ENCODE data around the gene EBF3. TPM values are rescaled to one million over a fixed set of nuclear protein-coding genes. Genes with fewer than 3 reads are reported as not detected.

The EBF3 gene
- total RNA-seq, 1 donor from 2014 or later: 0.15 TPM

DNA sequence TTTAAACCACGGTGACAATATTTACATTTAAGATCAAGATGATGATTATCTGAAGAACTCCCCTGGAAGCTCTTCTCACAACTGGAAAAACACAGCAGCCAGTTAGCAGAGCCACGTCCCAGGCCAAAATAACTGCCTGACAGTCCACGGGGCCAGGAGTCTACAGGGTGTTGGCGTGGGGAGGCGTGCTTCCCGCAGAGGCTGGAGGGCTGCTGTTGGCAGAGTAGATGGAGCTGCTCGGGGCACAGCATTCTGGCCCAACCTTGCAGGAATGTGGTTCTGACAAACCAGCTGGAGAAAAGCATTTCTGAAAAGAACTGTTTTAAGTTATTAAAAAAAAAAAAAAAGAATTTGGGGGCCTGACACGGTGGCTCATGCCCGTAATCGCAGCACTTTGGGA, 177.9 kb downstream of the EBF3 start:
- no peak overlapping the region for H3K4me3 Mint-ChIP-seq
- Histone ChIP-seq H3K4me3 (no peak overlapping the region), H3K9ac (no peak overlapping the region), H3K36me3 (no peaks in the 10 kb centered on the region), H2AFZ (replicated peaks) (no peak overlapping the region), H3K4me1 (no peaks in the 10 kb centered on the region), H3K27me3 (no peaks in the 10 kb centered on the region), H3K9me3 (ENCODE audit: low read depth) (no peaks in the 10 kb centered on the region), H4K20me1 (ENCODE audit: low read depth) (no peaks in the 10 kb centered on the region), H3K4me2 (no peak overlapping the region), H3F3A (ENCODE audit: low read depth) (no peaks in the 10 kb centered on the region), H3K79me2 (ENCODE audit: low read depth) (no peaks in the 10 kb centered on the region), H3K27ac (no peak overlapping the region)
- H3K4me1 Mint-ChIP-seq: no peaks in the 10 kb centered on the region
- DNase-seq (ENCODE audit: low spot score): no peak
- H3K9me3 Mint-ChIP-seq: no peaks in the 10 kb centered on the region
- H3K27ac Mint-ChIP-seq: no peak overlapping the region
- H3K36me3 Mint-ChIP-seq: no peaks in the 10 kb centered on the region
- peaks cover 2% of the 10 kb centered on the region for H3K27me3 Mint-ChIP-seq (ENCODE audit: insufficient read depth, low read depth)
- TF ChIP-seq EZH2phosphoT487 (IDR thresholded peaks at IDR 0.05) (no peak), CTCF (IDR thresholded peaks at IDR 0.05) (no peak), EZH2 (IDR thresholded peaks at IDR 0.05) (no peak)

- TF ChIP-seq CTCF (IDR thresholded peaks at IDR 0.05) (no peak), EZH2phosphoT487 (IDR thresholded peaks at IDR 0.05) (no peak), EZH2 (IDR thresholded peaks at IDR 0.05) (no peak)
- no peaks in the 10 kb centered on the region for H3K36me3 Mint-ChIP-seq
- DNase-seq (ENCODE audit: low spot score): no peak
- Histone ChIP-seq H3K36me3 (no peaks in the 10 kb centered on the region), H3K27me3 (no peaks in the 10 kb centered on the region), H3K9me3 (ENCODE audit: low read depth) (no peaks in the 10 kb centered on the region), H3K9ac (no peak overlapping the region), H3K4me1 (no peaks in the 10 kb centered on the region), H4K20me1 (ENCODE audit: low read depth) (no peaks in the 10 kb centered on the region), H3K27ac (no peak overlapping the region), H3F3A (ENCODE audit: low read depth) (no peaks in the 10 kb centered on the region), H2AFZ (replicated peaks) (no peak overlapping the region), H3K4me3 (no peak overlapping the region), H3K4me2 (no peak overlapping the region), H3K79me2 (ENCODE audit: low read depth) (no peaks in the 10 kb centered on the region)
- no peak overlapping the region for H3K27ac Mint-ChIP-seq
- H3K4me3 Mint-ChIP-seq: no peak overlapping the region
- no peaks in the 10 kb centered on the region for H3K4me1 Mint-ChIP-seq
- H3K27me3 Mint-ChIP-seq (ENCODE audit: insufficient read depth, low read depth): peaks cover 2% of the 10 kb centered on the region
- H3K9me3 Mint-ChIP-seq: no peaks in the 10 kb centered on the region
Measured at GRCh38 chr10:129785536-129785981, 178.5 kb downstream of the EBF3 start.

Small RNA genes lying within 50 kb of the gene (microRNA-seq; reads per million reads assigned to microRNA genes)
- not detected for gene MIR4297

Small RNA genes lying within 50 kb of the gene (small RNA-seq; reads per million reads assigned to genes)
- gene AL354950.2 (not detected), gene MIR4297 (not detected)

Other genes starting within 250 kb of the EBF3 start
- gene C10orf143, start 146.6 kb upstream of the EBF3 start, total RNA-seq (ENCODE audit: low replicate concordance): 1.1 and 1.6 TPM in 2 replicates
- 142 and 182 TPM in 2 replicates for gene GLRX3, start 172.1 kb upstream of the EBF3 start, total RNA-seq (ENCODE audit: low replicate concordance)